HG03108 (cell line): ENCODE data around the gene SCAANT1.
A peak's percentile ranks its signal among the peaks of the same experiment; 100 is the strongest.

ENCODE experiments used
- ATAC-seq: cut with Tn5 transposase; IDR thresholded peaks from one replicate; pipeline ENCODE4 v1.9.1; 2021; ENCODE audit warnings: moderate library complexity; ENCODE audit not compliant: unreplicated experiment

The SCAANT1 gene

DNA sequence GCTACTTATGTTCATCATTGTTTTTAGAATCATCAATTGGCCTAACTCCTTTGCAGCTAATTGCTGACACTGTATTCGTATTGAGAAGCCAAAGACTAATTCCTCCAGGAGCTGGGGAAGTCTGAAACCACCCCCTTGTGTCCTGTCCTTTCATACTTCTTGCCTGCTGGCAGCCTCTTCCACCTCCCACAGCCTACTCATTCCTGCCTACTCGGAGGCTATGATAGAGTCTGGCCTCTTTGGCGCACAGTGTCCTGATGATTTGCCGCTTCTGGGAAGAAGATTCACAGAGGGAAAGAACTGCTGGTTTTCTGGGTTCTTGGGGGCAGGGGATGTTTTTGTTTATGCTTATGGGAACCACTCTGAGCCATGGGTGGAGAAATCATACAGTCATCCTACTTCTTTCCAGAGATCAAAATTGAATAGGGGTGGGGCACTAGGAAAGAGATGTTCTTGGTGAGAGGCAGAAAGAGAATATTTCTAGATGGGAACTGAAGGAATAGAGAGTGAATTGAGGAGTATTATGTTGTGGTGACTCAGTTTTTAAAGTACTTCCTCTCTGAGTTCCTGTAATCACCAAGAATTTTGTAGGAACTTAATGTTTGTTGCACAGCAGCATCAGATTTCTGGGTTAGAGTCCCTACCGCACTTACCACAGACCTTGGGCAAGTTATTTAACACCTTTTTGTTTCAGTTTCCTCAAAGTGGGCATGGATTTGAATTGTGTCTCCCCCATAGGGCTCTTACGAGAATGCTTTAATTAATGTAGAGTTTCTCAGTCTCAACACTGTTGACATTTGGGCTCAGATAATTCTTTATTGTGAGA, 22.1 kb upstream of the SCAANT1 start:
- ATAC-seq = no peak

DNA sequence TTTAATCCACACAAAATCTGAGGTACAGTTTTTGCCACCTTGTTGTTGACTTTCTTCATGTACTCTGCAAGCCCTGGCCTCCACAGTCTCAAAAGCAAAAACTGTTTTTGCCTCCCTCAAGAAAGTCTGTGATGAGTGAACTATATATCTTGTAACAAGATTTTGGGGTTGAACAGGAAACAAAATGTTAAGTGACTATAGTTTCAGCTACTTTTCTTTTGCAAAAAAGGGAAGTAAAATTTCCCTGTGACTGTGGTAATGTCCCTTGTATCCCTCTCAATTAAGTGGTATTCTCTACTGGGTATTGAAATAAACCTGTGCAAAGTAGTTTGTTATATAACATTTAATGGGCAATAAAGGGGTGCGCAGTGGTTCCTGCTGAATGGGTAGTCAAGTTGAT, 21.3 kb upstream of the SCAANT1 start:
- peak; percentile 64 for ATAC-seq

DNA sequence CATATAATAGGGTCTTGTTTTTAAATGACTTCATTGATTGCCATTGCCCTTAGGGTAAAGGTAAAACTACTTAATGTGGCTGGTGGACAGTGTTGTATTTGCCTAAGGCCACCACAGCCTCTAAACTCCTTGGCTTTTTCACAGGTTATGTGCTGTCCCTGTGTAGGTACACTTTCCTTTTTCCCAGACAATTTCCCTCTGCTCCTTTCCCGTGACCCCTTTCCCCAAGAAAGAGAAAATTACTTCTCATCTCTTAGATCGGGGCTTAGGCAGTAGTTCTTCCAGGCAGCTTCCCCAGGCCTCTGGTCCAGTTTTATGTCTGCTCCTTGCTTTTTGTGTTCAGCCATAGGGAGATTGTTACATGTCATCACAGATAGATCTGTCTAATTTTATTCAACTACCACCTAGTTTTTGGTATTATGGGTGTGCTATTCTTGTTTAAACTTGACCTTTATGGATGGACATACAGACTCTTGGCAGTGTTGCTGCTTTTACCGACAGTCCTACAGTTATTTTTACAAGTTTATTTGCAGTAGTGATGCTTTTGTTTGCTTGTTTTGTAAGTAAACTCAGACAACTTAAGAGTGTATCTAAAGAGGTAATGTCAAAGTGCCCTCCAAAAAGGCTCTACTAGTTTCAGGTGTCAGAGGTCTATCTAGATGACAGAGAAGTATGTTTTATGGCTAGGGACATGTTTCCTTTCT, 20.5 kb upstream of the SCAANT1 start:
- ATAC-seq = no peak

DNA sequence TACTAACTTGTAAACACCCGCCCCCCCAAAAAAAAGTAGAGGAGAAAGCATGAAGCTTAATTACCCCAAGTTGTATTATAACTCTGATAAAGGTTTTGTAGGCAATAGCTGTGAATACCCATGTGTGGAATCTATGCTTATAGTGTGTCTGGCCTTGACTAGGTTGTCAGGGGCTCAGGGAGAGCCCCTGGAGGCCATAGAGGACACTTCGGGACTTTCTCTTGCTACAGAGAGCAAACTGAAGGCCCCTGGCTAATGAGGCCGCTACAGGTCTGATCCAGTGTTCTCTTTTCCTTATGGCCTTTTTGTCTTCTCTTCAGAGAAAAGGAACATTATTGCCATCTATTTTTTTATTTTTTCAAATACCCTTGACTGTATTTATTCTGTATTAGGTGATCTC, 19.1 kb upstream of the SCAANT1 start:
- no peak for ATAC-seq

DNA sequence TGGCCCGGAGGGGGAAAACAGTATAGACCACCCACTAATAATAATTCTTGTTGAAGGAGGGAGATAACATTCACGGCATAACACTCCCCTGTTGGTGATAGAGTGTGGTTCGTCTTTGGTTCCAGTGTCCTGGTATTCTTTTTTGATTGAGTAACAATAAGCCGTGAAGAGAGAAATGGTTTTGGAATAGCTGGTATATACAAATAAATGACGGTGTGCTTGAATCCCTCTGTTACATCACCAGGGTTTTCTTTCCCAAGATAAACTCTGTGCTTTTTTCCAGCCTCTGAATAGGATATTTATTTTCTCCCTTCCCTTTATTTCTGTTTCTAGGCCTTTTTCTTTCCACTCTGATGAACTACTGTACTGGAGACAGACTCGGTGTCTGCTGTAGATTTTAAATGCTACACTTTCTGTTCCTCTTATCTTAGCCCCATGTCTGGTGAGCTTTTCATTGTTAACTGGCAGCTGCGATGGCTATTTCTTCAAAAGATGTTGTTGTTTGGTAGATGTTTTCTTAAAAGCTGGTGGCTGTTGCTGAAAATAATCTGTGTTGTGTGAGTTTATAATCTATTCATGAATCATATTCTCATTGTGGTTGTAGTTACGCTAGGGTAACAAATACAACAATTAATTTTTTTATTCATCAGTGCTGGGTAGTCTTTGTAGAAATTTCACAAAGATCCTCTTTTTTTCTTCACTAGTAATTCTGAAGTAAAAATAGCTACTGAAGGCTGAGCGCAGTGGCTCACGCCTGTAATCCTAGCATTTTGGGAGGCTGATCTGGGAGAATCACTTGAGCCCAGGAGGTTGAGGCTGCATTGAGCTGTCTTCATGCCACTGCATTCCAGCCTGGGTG, 15.5 kb upstream of the SCAANT1 start:
- peak; percentile 74 for ATAC-seq

DNA sequence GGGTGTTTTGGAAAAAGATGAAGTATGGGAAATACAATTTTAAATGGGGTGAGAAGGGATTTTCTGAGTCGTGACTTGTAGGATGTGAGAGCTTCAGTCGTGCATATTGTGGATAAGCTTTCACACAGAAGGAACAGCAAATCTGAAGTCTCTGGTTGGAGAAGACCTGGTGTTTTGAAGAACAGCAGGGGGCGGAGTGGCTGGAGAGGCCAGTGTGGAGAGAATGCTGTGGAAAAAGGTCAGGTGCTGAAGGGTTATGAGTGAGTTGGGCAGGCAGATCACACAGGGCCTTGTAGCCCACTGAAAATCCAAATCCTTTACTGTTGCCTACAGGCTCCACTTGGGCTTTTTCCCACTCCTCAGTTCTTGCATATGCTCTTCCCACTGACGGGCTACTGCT, 14.1 kb upstream of the SCAANT1 start:
- ATAC-seq = no peak

DNA sequence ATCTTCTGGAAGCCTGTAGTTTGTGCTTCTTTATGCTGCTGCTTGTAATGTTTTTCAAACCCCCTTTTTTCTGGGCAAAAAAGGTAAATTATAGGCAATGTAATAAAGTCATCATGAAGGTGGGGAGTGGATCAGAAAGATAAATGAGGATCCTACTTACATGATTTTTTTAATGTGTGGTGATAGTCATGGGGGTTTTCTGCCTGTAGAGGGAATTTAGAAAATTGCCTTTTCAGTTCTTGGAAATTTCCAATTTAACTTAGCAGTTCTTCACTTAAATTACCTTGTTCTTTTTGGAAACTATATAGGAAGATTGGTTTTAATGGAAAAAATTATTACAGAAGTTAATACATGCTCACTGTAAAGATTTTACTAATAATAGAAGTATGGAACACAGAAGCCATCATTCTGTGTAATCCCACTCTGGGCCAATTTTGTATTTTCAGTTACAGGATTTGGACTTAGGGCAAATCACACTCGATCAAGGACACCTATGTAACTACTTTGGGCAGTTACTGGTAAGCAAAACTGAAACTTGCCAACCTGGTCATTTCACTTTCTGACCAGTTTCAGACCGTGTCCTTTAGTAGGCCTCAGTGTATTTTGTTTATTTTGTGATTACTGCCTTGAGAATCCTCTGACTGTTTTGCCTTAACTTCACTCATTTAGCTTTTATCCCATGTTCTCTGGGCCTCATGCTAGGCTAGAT, 10.5 kb upstream of the SCAANT1 start:
- ATAC-seq = no peak

DNA sequence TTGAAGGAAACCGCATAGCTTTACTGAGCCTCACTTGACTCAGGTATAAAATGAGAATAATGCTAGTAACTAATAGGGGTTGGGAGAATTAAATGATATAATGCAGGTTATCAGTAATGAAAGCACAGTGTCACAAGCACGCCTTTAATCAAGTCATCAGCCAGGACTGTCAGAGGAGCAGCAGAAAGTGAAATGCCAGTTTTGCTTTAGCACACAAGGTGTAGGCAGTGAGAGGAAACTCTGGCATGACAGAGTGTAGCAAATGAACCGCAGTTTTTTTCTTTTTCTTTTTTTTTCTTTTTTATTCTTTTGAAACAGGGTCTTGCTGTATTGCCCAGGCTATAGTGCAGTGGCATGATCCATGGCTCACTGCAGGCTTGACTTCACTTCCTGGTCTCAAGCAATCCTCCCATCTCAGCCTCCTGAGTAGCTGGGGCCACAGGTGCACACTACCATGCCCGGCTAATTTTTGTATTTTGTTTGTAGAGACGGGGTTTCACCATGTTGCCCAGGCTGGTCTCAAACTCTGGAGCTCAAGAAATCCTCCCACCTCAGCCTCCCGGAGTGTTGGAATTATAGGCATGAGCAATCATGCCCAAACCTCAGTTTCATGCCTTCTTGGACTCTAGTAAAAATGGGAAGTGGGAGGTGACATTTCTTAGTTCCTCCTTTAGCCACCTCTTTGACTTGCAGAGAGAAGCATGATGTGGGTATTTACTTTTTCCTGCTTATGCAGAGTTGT, 9.7 kb upstream of the SCAANT1 start:
- ATAC-seq = peak; percentile 81

DNA sequence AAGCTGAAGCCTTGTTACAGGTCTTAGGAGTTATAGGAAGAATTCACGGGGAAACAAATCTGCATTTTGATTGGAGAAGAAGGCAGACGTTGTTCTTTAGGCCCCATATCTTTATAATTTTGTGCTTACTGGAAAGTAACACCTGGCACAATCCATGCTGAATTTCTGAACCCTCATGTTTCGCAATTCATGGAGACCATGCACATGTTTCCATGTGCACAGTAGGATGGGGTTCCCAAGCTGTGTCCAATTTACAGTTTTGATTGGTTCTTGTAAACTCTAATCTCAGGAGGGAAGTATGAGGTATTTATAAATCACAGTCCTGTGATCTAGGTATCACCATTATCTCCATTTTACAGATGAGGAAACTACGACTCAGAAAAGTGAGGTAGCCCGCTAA, 7.8 kb upstream of the SCAANT1 start:
- ATAC-seq = no peak

DNA sequence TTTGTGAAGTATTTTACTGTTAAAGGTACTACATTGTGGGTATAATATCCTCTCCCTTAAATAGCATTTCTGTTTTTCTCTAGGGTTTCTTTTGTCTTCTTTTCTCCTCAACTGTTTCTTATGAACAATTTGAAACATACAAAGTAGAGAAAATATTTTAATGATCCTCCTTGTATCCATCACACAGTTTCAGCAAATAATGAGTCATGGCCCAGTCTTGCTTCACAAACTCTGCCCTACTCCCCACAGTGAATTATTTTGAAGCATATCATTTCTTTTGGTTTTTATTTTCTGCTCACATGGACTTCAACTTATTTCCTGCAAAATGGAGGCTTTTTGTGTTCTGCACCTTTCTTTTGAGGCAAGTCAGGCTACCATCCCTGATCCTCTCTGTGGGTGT, 6.1 kb upstream of the SCAANT1 start:
- no peak for ATAC-seq

DNA sequence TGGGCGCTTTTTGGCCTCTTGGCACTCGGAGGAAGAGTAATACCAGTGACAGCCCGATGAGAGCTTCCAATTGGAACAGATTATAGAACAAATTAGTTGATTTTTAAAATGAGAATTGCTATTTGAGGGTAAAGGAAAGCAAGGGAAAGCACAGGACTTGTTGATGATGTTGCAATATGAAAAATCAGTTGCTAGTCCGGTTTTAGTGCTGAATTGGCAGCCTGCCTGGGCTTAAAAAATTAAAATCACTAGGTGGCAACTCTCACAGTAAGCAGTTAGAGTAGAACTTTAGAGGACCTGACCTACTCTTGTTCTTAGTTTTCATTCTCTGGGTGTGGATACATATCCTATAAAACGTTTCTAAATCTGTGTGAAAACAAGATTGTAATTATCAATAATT, 2.1 kb upstream of the SCAANT1 start:
- no peak for ATAC-seq

DNA sequence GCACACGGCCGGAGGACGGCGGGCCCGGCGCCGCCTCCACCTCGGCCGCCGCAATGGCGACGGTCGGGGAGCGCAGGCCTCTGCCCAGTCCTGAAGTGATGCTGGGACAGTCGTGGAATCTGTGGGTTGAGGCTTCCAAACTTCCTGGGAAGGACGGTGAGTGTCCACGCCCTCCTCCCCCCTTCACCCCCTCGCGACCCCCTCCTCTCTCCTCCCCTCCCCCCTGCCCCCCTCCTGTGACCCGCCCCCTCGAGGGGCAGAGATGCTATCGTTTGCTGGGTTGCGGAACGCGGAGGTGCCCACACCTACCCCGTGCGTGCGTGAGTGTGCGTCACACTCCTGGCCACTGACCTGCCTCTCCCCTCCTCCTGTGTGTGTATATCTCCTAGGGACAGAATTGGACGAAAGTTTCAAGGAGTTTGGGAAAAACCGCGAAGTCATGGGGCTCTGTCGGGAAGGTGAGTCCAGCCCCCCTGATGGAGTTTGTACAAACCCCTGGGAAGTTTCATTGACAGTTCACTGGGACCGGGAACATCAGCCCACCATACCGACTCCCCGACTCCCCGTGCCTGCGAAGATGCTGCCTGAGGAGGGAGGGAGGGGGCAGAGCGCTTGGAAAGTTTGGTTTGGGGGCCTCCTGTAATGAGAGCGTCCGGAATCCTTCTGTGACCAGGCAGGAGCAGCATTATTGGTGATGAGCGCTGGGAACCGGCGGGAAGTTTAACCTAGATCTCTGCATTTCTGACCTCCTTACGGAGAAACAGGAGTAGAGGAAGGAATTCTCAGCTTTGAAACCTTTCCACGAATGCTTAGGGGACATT, 795 bp upstream of the SCAANT1 start:
- no peak for ATAC-seq

DNA sequence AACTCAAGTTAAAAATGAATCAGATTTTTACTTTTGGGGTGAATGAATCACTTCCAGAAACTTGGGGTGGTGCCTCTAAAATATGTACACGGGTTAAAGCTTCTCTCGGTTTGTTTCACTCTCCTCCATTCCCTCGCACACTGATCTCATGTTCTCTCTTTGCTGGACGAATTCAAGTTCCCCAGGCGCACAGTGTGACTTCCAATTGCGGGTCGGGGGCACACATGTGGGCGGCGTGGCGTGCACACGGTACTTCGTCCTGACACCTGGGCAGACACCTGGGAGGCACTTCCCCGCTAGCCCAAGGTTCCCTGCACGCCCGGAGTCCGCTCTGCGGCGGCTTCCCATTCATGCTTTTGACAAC, 692 bp downstream of the SCAANT1 start:
- ATAC-seq = no peak

DNA sequence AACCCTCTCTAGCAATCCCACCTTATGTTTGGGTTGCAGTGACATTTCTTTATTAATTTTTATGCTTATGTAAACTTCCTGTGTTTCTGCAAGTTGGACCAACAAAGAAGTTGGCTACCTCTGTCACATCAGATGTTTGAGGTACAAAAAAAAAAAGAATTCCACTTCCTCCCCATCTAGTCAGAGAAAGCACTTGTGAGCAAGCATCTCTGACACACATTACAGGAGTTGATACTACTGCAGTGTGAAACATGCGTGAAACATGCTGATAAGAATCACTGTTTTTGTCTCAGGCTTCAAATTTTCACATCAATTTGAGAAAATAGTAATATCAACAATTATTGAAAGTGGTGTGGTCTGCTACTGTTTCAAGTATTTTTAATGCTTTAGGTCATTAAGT, 1.3 kb downstream of the SCAANT1 start:
- ATAC-seq = no peak

DNA sequence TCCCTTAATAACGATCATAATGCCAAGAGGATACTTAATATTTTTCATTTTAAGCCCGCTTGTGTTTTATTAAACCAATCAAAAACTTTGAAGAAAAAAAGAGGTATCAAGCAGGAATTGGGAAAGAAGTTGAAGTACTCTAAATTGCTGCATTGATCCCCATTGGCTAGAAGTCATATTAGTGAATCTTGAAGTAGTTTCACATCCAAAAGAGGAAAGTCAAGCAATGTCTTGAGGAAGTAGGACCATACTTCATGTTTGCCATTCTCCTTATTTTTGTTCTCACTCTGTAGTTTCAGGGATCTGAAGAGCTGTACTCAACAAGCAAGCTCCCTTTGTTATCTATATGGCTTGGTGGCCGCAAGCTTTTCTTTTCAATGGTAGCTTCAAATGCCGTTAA, 2.2 kb downstream of the SCAANT1 start:
- no peak for ATAC-seq

DNA sequence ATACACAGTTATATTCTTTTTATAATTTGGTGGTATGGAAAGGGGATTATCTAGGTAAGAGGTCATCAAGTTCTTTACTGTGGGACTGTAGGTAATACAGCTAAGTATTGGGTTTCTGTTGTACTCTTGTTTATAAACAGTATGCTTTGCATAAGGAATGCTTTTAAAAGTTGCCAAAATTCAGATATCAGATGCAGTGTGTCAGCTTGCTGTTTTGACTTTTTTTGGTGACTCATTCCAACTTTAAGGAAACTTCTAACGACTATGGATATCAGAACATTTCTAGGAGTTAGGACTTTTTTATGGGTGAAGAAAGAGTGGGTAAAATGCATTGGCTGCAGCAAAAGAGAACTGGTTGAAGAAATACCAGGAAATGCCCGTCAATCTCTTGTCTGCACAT, 2.8 kb downstream of the SCAANT1 start:
- ATAC-seq = no peak

DNA sequence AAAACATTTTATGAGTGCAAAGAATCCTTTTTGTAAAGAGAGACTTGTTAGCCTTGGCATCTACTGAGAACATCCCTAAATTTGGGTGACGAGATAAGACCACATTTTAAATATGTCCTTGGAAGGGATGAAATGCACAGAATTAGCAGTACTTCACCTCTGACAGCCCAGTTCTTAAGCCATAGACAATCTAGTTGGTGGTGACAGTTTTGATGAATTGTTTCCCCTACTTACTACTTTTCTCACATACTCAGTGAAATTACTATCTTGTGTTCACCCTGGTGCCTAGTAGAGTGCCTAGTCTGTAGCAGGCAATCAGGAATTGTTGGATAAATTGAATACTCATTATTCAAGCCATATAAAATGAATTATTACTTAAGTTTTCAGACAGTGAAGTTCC, 3.4 kb downstream of the SCAANT1 start:
- no peak for ATAC-seq

DNA sequence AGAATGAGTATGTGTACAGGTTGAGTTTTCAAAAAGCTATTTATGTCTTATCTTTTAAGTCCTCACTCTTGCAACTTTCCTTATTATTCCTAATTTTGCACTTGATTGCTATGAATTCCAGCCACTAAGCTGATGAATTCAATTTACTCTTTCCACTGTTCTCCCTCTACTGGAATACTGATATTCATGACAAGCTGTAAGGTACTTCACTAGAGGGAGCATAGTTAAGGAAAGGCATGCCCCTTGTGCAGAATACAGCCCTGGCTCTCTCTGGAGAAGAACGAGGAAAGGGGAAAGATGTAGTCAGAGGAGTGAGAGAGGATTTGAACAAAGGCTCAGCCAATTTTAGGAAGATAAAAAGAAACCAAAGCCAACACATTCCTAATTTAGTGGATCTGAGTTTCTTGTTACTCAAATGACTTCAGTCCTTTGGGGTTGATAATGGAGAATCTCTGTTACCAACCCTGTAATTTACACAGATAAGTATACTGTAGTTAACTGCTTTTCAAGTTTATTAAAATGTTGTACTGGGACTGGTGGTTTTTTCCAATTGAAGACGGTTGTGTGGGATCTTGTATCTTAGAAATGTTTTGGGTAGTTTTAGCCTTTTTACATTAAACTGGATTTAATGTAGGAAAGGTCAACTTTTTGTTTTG, 4.0 kb downstream of the SCAANT1 start:
- no peak for ATAC-seq
